Measurements from ENCODE around the gene ACHE. TPM values are rescaled to one million over a fixed set of nuclear protein-coding genes. Genes with fewer than 3 reads are reported as not detected.

The ACHE gene
- total RNA-seq = under 0.01 TPM in 2 replicates

DNA sequence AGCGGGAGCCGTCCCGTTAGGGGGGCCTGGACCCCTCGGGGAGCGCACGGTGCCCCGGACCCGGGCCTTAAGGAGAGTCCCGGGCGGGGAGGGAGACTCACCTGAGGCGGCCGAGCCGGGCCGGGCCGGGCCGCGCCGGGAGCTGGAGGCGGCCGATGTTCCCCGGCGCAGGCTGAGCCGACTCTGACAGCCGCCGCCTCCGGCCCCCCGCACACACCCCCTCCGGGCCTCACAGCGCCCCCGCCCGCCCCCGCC, at the start of gene ACHE:
ACHE (minus strand) TSS at position 188 of the 255 bp plus-strand sequence. CDS start 1,656 bp downstream, outside the sequence.
- DNase-seq (ENCODE audit: insufficient read length, low spot score, missing footprints) = peak; percentile 71
- peaks cover 4% of the 10 kb centered on the region for H3K4me1 ChIP-seq (ENCODE audit: insufficient read depth, low read length)
- no peaks in the 10 kb centered on the region for H3K36me3 ChIP-seq (ENCODE audit: insufficient read depth, low read length)
- no peak within 1 kb of the TSS for H2AFZ ChIP-seq (ENCODE audit: low read length)
- H4K20me1 ChIP-seq (ENCODE audit: insufficient read depth, low read length) = peaks cover 5% of the 10 kb centered on the region
- no peak within 1 kb of the TSS for H3K4me2 ChIP-seq (ENCODE audit: insufficient read depth, low read length)
- H3K4me3 ChIP-seq (ENCODE audit: insufficient read depth, low read length) = no peak within 1 kb of the TSS
- H3K79me2 ChIP-seq (ENCODE audit: insufficient read depth, low read length) = no peaks in the 10 kb centered on the region
- H3K9me3 ChIP-seq (ENCODE audit: low read depth, low read length) = no peaks in the 10 kb centered on the region
- H3K27ac ChIP-seq (ENCODE audit: low read depth, low read length) = no peak within 1 kb of the TSS
- H3K27me3 ChIP-seq (ENCODE audit: insufficient read depth, low read length) = peaks cover 33% of the 10 kb centered on the region
- no peak for TF ChIP-seq CTCF (IDR thresholded peaks at IDR 0.05; ENCODE audit: extremely low read depth, low read depth, low read length)

- no peak for TF ChIP-seq CTCF (IDR thresholded peaks at IDR 0.05; ENCODE audit: extremely low read depth, low read depth, low read length)
- H2AFZ ChIP-seq (ENCODE audit: low read length) = no peak overlapping the region
- H3K36me3 ChIP-seq (ENCODE audit: insufficient read depth, low read length) = no peaks in the 10 kb centered on the region
- no peak overlapping the region for H3K4me3 ChIP-seq (ENCODE audit: insufficient read depth, low read length)
- no peaks in the 10 kb centered on the region for H3K79me2 ChIP-seq (ENCODE audit: insufficient read depth, low read length)
- no peaks in the 10 kb centered on the region for H3K9me3 ChIP-seq (ENCODE audit: low read depth, low read length)
- peaks cover 5% of the 10 kb centered on the region for H3K27me3 ChIP-seq (ENCODE audit: insufficient read depth, low read length)
- H4K20me1 ChIP-seq (ENCODE audit: insufficient read depth, low read length) = no peaks in the 10 kb centered on the region
- DNase-seq (ENCODE audit: insufficient read length, low spot score, missing footprints) = no peak
- H3K27ac ChIP-seq (ENCODE audit: low read depth, low read length) = no peak overlapping the region
- H3K4me2 ChIP-seq (ENCODE audit: insufficient read depth, low read length) = no peak overlapping the region
- no peaks in the 10 kb centered on the region for H3K4me1 ChIP-seq (ENCODE audit: insufficient read depth, low read length)
Observed at GRCh38 chr7:100944138-100944537, 48.5 kb upstream of the ACHE start.

DNA sequence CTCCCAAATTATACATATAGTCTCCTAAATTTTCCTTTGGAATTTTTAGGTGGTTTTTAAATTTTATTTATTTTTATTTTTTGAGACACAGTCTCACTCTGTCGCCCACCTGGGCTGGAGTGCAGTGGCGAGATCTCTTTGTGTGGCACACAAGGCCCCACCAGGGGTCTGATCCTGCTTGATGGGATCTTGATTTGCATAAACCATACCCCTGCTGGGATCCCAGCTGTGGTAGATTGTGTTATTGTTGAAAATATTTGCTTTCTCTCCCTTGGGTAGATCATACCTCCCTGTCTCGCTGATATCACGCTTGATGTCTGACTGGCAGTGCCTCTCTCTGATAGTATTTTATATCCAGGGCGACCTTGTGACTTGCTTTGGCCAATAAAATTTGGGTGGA, 48.0 kb upstream of the ACHE start:
- Histone ChIP-seq H3K36me3 (ENCODE audit: insufficient read depth, low read length) (no peaks in the 10 kb centered on the region), H3K4me2 (ENCODE audit: insufficient read depth, low read length) (no peak overlapping the region)
- no peak for DNase-seq (ENCODE audit: insufficient read length, low spot score, missing footprints)

More for the DNA sequence above, 48.0 kb upstream of the ACHE start:
- Histone ChIP-seq H3K79me2 (ENCODE audit: insufficient read depth, low read length) (no peaks in the 10 kb centered on the region), H3K4me1 (ENCODE audit: insufficient read depth, low read length) (no peaks in the 10 kb centered on the region), H3K27ac (ENCODE audit: low read depth, low read length) (no peak overlapping the region), H3K4me3 (ENCODE audit: insufficient read depth, low read length) (no peak overlapping the region), H3K9me3 (ENCODE audit: low read depth, low read length) (no peaks in the 10 kb centered on the region), H3K27me3 (ENCODE audit: insufficient read depth, low read length) (peaks cover under 1% of the 10 kb centered on the region), H4K20me1 (ENCODE audit: insufficient read depth, low read length) (no peaks in the 10 kb centered on the region), H2AFZ (ENCODE audit: low read length) (no peak overlapping the region)
- TF ChIP-seq CTCF (IDR thresholded peaks at IDR 0.05; ENCODE audit: extremely low read depth, low read depth, low read length) = no peak
